GM19455 (cell line): ENCODE measurements around the gene CNTFR.
"Not testable (repeated sequence)": the region's sequence is repeated elsewhere in the genome, so short reads cannot be mapped to it uniquely, and the experiment has no call there.

Experiments
- ATAC-seq: cut with Tn5 transposase; IDR thresholded peaks from one replicate; pipeline ENCODE4 v1.9.1; 2021; ENCODE audit not compliant: unreplicated experiment

The CNTFR gene

GRCh38 chr9:34555500-34555899 is 34.0 kb downstream of the CNTFR start:
- no peak for ATAC-seq

DNA sequence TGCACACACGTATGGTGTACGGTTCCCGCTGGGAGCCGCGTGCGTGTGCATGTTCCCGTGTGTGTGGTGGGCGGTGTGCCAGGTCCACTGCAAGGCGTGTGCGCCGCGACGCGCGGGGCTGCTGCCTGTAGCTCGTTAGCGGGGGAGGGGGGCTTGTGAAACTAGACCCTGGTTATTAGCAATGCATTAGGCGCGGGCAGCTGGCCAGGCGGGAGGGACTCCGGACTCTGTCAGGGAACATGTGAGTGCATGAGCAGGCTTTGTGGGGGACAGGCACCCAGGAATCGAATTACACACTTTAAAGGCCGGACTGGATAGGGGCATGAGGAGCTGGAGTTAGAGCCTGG is 34.5 kb downstream of the CNTFR start:
- ATAC-seq, result no peak

GRCh38 chr9:34554211-34555001 is 35.1 kb downstream of the CNTFR start:
- no peak for ATAC-seq

- ATAC-seq, result no peak
Observed at GRCh38 chr9:34553511-34554021, 36.0 kb downstream of the CNTFR start.

DNA sequence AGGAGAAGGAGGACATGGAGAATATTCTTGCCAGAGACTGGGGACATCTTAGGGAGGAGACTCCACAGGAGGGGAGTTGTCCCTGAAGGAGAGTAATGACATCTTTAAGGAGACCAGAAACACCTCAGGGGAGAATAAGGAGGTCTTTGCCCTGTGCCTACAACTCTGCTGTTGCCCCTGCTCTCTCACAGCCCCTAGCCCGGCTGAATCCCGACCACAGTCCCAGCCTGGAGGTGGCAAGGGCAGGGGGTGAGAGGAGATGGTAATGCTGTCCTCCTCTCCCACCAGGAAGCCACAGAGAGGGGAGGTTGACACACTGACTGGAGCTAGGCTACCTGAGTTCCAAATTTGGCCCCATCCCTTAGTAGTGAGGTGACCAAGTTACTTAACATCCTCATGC is 36.5 kb downstream of the CNTFR start:
- no peak for ATAC-seq

DNA sequence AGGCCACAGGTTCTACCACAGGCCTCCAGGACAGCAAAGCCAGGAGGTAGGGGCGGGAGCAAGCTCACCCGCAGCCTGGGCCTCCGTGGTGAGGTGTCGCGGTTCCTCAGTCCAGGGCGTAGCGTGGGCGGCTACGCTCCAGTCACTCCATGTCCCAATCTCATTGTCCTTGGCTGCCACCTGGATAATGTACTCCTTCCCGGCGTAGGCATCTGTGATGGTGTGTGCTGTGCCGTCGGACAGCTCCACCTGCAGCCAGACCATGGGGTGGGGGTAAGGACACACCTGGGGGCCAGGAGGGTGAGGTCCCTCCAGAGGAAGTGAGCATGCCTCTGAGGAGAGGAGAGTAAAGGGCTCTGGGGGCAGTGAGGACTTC is 36.9 kb downstream of the CNTFR start:
- ATAC-seq, result no peak

DNA sequence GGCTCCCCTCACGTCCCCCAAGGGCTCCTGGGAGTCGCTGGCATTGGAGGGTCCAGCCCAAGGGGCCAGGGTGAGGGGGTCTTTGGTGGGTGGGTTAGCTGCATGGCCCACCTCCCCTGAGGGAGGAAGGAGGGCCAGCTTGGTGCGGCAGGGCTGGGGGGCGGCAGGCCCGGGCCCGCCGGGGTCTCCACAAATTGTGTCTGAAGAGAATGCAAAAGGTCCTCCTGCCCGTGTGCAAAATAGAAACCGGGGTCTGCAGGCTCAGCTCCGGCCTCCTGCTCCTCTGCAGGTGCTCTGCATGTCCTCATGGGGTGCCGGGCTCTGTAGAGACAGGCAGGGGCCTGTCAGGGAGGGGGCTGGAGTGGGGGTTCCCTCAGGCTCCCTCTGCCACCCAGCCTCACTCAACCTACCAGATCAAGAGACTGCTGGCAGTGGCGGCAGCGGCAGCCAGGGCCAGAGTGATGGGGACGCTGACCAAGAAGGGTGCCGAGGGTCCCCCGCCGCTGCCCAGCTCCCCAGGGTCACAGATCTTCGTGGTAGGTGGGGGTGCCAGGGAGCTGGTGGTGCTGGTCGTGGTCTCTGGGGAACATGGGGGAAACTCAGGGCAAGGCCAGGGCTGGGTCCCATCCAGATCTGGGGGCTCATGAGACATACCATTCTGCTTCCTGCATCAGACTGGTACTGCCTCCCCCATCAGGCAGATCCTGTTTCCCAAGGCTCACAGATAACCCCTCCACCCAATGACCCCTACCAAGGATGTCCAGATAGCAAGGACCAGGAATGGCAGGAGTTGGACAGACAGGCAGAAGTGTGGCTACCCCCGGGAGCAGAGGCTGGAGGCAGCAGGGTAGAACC is 37.5 kb downstream of the CNTFR start:
- no peak for ATAC-seq

DNA sequence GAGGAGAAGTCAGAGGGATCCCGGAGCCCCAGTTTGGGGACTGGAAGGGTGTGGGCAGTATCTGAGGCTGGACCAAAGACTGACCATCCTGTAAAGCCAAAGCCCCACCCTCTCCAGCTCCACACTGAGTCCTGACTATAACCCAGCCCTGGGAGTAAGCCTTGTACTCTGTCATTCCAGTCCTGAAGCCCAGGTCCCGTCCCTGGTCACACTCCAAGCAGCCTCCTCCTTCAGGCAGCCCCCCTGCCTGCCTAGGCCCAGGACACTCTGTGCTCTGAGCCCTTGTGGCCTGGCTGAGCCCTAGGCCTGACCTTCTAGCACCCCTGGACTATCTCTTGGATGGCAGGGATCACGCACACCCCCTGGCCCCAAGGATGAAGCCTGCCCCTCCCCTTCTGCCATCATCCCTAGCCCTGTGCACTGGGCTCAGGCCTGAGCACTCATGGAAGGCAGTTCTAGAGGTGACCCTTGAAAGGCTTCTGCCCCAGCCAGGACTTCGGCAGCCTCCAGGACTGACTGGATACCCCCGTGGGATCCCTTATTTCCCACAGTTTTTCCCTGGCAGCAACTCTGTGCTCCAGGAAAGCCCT is 38.7 kb downstream of the CNTFR start:
- ATAC-seq, result no peak

GRCh38 chr9:34550016-34550680 is 39.4 kb downstream of the CNTFR start:
- no peak for ATAC-seq

DNA sequence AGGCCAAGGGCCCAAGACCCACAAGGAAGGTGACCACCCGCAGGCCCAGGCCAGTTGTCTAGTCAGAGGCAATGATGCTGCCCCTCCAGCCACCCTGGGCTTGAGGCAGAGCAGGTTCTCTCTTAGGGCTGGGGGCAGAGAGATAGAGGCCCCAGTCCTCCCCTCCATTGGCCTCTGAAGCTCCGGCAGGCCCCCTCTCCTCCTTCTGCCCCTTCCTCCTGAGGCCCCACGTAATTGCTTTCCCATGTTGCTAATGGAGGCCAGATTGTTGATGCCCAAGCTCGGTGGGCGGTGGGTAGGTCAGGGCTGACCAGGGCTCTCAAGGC is 40.2 kb downstream of the CNTFR start:
- ATAC-seq, result no peak

- ATAC-seq, result no peak
Observed at GRCh38 chr9:34547960-34548611, 41.4 kb downstream of the CNTFR start.

DNA sequence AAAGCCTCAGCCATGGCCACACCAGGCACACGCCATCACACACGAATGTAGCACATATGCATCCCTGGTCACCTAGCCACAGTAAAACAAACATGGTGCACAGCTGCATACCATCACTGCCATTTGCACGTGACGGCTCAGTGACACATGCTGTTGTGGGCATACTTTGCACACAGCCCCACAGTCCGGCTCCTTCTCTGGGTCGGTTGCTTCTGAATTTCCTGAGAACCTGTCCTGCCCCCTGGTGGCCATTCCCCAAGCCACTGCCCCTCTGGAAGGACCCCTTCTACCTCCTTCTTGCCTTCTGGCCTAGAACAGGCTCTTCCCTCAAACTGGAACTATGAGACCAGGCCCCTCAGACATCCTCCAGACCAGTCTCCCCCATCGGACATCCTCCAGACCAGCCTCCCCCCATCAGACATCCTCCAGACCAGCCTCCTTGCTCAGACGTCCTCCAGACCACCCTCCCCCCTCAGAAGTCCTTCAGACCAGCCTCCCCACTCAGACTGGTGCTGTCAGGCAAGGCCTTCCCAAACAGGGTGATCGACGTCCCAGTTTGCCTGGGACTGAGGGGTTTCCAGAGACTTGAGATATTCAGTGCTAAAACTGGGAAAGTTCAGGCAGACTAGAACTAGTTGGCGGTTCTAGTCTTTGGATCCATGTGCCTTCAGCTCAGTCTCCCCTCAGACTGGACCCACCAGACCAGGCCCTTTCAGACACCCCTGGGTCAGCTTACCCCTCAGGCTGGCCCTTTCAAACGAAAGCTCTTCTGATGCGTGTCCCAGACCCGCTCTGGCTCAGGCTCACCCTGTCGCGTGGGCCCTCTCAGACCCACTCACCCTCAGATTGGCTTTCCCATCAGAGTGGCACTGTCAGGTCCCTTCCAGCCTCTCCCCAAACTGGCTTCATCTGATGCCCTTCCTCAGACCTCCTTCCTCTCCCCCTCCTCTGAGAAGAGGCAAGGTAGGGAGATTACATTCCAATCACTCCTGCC is 42.4 kb downstream of the CNTFR start:
- ATAC-seq, result no peak

DNA sequence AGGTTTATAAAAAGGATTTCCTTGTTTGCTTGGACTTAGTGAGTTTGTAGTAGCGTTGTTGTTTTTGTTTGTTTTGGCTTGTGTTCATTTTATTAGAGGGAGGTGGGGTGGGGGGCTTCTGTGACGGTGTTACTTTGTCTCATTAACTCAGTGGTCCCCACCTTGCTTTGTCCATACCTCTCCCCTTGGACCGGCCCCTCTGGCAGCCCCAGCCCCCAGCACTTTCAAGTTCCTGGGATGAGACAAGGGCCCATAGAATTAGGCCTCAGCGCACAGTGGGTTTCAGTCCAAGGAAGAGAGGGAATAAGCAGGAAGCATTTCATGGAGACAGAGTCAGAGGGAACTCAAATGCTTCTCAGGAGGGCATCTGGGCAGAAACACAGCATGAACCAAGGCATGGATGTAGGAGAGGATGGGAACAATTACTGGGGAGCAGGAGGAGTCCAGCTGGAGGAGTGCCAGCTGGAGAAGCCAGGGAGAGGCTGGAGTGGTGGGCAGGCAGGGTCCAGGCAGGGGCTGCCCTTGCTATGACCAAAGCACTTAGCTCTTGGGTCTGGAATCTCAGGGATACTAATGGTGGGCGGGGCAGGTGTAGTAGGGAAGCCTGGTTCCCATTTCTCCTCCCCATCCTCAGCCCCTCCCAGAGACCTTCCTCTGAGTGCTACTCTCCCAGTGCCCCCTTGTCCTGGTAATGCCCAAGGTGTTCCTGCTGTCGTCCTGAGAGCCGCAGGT is 43.3 kb downstream of the CNTFR start:
- no peak for ATAC-seq

GRCh38 chr9:34545497-34545896 is 44.0 kb downstream of the CNTFR start:
- no peak for ATAC-seq

- ATAC-seq, result no peak
Observed at GRCh38 chr9:34544035-34544434, 45.5 kb downstream of the CNTFR start.

GRCh38 chr9:34541540-34541939 is 48.0 kb downstream of the CNTFR start:
- ATAC-seq, result no peak

- ATAC-seq, result no peak
Observed at GRCh38 chr9:34540827-34541226, 48.7 kb downstream of the CNTFR start.

GRCh38 chr9:34536685-34537084 is 52.8 kb downstream of the CNTFR start:
- no peak for ATAC-seq

GRCh38 chr9:34532041-34532440 is 57.5 kb downstream of the CNTFR start:
- not testable (repeated sequence) for ATAC-seq
